AG09319 (cell line): Measurements from ENCODE around the gene SLA2.

Experiments
- DNase-seq: peaks from one replicate; pipeline ENCODE4 v3.0.0-alpha.2; 2010; ENCODE audit warnings: low read depth; ENCODE audit errors: extremely low read depth
- CTCF ChIP-seq: IDR thresholded peaks from 2 replicates; pipeline ENCODE4 v1.5.1; 2011; ENCODE audit warnings: low read depth, mild to moderate bottlenecking, inconsistent platforms, low read length, moderate library complexity

Gene SLA2

GRCh38 chr20:36632487-36633284 is 13.3 kb downstream of the SLA2 start:
- DNase-seq = no peak
- TF ChIP-seq CTCF = no peak

GRCh38 chr20:36632147-36632486 is 13.9 kb downstream of the SLA2 start:
- no peak for DNase-seq
- TF ChIP-seq CTCF = no peak

GRCh38 chr20:36631646-36632045 is 14.3 kb downstream of the SLA2 start:
- no peak for DNase-seq
- no peak for TF ChIP-seq CTCF

GRCh38 chr20:36629719-36630681 is 16.0 kb downstream of the SLA2 start:
- TF ChIP-seq CTCF = no peak
- no peak for DNase-seq

- DNase-seq = no peak
- no peak for TF ChIP-seq CTCF
These were observed 17.9 kb downstream of the SLA2 start for GRCh38 chr20:36628076-36628475.

GRCh38 chr20:36624944-36625324 is 21.1 kb downstream of the SLA2 start:
- TF ChIP-seq CTCF = no peak
- no peak for DNase-seq
